Neural progenitor cell (in vitro differentiated cells): ENCODE measurements around the gene ZNF366. TPM values are rescaled to one million over a fixed set of nuclear protein-coding genes. Genes with fewer than 3 reads are reported as not detected.
A peak's percentile ranks its signal among the peaks of the same experiment; 100 is the strongest.

Experiments
- DNase-seq: peaks from one replicate; pipeline ENCODE4 v3.0.0-alpha.2; 2016; ENCODE audit warnings: low spot score
- H2AFZ ChIP-seq: fragments of 200-600 bp; sonication (generic); replicated peaks from 2 replicates; pipeline ENCODE4 v1.6.1; 2016; ENCODE audit warnings: antibody characterized with exemption
- H3F3A ChIP-seq: fragments of 200-600 bp; sonication (generic); 2 replicates; pipeline ENCODE4 v1.6.1; 2016; ENCODE audit warnings: antibody characterized with exemption, low read depth
- H3K27ac ChIP-seq: fragments of 200-600 bp; sonication (generic); 2 replicates; pipeline ENCODE4 v1.5.1; 2016; ENCODE audit warnings: mild to moderate bottlenecking
- H3K27me3 ChIP-seq: fragments of 200-600 bp; sonication (generic); 2 replicates; pipeline ENCODE4 v1.6.1; 2016; ENCODE audit warnings: mild to moderate bottlenecking, moderate library complexity
- H3K36me3 ChIP-seq: fragments of 200-600 bp; sonication (generic); 2 replicates; pipeline ENCODE4 v1.5.1; 2016
- H3K4me1 ChIP-seq: fragments of 200-600 bp; sonication (generic); 2 replicates; pipeline ENCODE4 v1.6.1; 2016; ENCODE audit warnings: mixed run types
- H3K4me2 ChIP-seq: fragments of 200-600 bp; sonication (generic); 2 replicates; pipeline ENCODE4 v1.6.1; 2016
- H3K4me3 ChIP-seq: fragments of 200-600 bp; sonication (generic); 2 replicates; pipeline ENCODE4 v1.5.1; 2016
- H3K79me2 ChIP-seq: fragments of 200-600 bp; sonication (generic); 2 replicates; pipeline ENCODE4 v1.6.1; 2016; ENCODE audit warnings: low read depth
- H3K9ac ChIP-seq: fragments of 200-600 bp; sonication (generic); 2 replicates; pipeline ENCODE4 v1.6.1; 2016
- H3K9me3 ChIP-seq: fragments of 200-600 bp; sonication (generic); 2 replicates; pipeline ENCODE4 v1.5.1; 2016; ENCODE audit warnings: low read depth
- H4K20me1 ChIP-seq: fragments of 200-600 bp; sonication (generic); 2 replicates; pipeline ENCODE4 v1.6.1; 2016; ENCODE audit warnings: low read depth
- H3K27ac Mint-ChIP-seq: 3 replicates; pipeline ENCODE4 v1.8.0; 2021; ENCODE audit warnings: mixed read lengths
- H3K27me3 Mint-ChIP-seq: 2 replicates; pipeline ENCODE4 v1.8.0; 2022; ENCODE audit warnings: low read depth, mild to moderate bottlenecking, inconsistent platforms, moderate library complexity, mixed read lengths; ENCODE audit not compliant: insufficient read depth
- H3K36me3 Mint-ChIP-seq: 3 replicates; pipeline ENCODE4 v1.8.0; 2021; ENCODE audit warnings: mixed read lengths
- H3K4me1 Mint-ChIP-seq: 3 replicates; pipeline ENCODE4 v1.8.0; 2021; ENCODE audit warnings: mixed read lengths
- H3K4me3 Mint-ChIP-seq: 3 replicates; pipeline ENCODE4 v1.8.0; 2021; ENCODE audit warnings: mild to moderate bottlenecking, moderate library complexity, mixed read lengths
- H3K9me3 Mint-ChIP-seq: 3 replicates; pipeline ENCODE4 v1.8.0; 2020; ENCODE audit warnings: mixed read lengths
- CTCF ChIP-seq: fragments of 200-600 bp; sonication (generic); IDR thresholded peaks from 2 replicates; pipeline ENCODE4 v1.5.1; 2017; ENCODE audit warnings: antibody characterized with exemption, mild to moderate bottlenecking
- EZH2 ChIP-seq: fragments of 200-600 bp; sonication (generic); IDR thresholded peaks from 2 replicates; pipeline ENCODE4 v1.6.1; 2017; ENCODE audit warnings: antibody characterized with exemption, mild to moderate bottlenecking, moderate library complexity
- EZH2phosphoT487 ChIP-seq: fragments of 200-600 bp; sonication (generic); IDR thresholded peaks from 2 replicates; pipeline ENCODE4 v1.6.1; 2017; ENCODE audit warnings: antibody characterized with exemption
- total RNA-seq: library from RNA; depleted of rRNA; stranded (reverse); fragments of >200 nt; gene quantifications from 2 replicates; pipeline ENCODE4 v1.2.3, GENCODE V29; 2015; ENCODE audit warnings: low replicate concordance

Gene ZNF366
- total RNA-seq, 1 donor from 2014 or later: not detected

- Histone ChIP-seq H3K27me3 (no peaks in the 10 kb centered on the region), H3K27ac (no peak overlapping the region), H3K4me3 (no peak overlapping the region), H3K9ac (no peak overlapping the region), H3K4me1 (peaks cover 7% of the 10 kb centered on the region), H3K4me2 (no peak overlapping the region), H3K36me3 (no peaks in the 10 kb centered on the region), H3K79me2 (no peaks in the 10 kb centered on the region), H2AFZ (no peak overlapping the region), H3K9me3 (no peaks in the 10 kb centered on the region), H4K20me1 (no peaks in the 10 kb centered on the region), H3F3A (no peaks in the 10 kb centered on the region)
- Mint-ChIP-seq H3K4me3 (no peak overlapping the region), H3K4me1 (peaks cover 45% of the 10 kb centered on the region), H3K9me3 (peaks cover 5% of the 10 kb centered on the region), H3K27ac (peak overlapping the region; percentile 16), H3K27me3 (peaks cover 2% of the 10 kb centered on the region), H3K36me3 (peaks cover 2% of the 10 kb centered on the region)
- no peak for TF ChIP-seq CTCF
- no peak for TF ChIP-seq EZH2phosphoT487
- TF ChIP-seq EZH2: no peak
- DNase-seq: no peak
These were observed 61.2 kb downstream of the ZNF366 start for GRCh38 chr5:72445969-72446368.

- no peak for TF ChIP-seq EZH2
- TF ChIP-seq EZH2phosphoT487: no peak
- TF ChIP-seq CTCF: no peak
- Mint-ChIP-seq H3K27me3 (no peaks in the 10 kb centered on the region), H3K4me3 (no peak overlapping the region), H3K9me3 (no peaks in the 10 kb centered on the region), H3K4me1 (peaks cover 31% of the 10 kb centered on the region), H3K36me3 (no peaks in the 10 kb centered on the region), H3K27ac (peak overlapping the region; percentile 78)
- no peak for DNase-seq
- H3K4me3 ChIP-seq: no peak overlapping the region
- H3K36me3 ChIP-seq: no peaks in the 10 kb centered on the region
- no peaks in the 10 kb centered on the region for H3F3A ChIP-seq
- H2AFZ ChIP-seq: no peak overlapping the region
- H3K9me3 ChIP-seq: no peaks in the 10 kb centered on the region
- H3K27ac ChIP-seq: no peak overlapping the region
- no peaks in the 10 kb centered on the region for H3K27me3 ChIP-seq
- H3K4me2 ChIP-seq: no peak overlapping the region
- H3K4me1 ChIP-seq: peaks cover 7% of the 10 kb centered on the region
- no peak overlapping the region for H3K9ac ChIP-seq
- no peaks in the 10 kb centered on the region for H3K79me2 ChIP-seq
- H4K20me1 ChIP-seq: no peaks in the 10 kb centered on the region
These were observed 63.3 kb downstream of the ZNF366 start for GRCh38 chr5:72443883-72444282.

- Histone ChIP-seq H3K79me2 (no peaks in the 10 kb centered on the region), H3K27me3 (no peaks in the 10 kb centered on the region), H3K9ac (no peak overlapping the region), H3F3A (no peaks in the 10 kb centered on the region), H3K4me1 (peaks cover 7% of the 10 kb centered on the region), H4K20me1 (no peaks in the 10 kb centered on the region), H3K4me3 (no peak overlapping the region), H2AFZ (no peak overlapping the region), H3K4me2 (no peak overlapping the region), H3K9me3 (no peaks in the 10 kb centered on the region), H3K36me3 (no peaks in the 10 kb centered on the region), H3K27ac (no peak overlapping the region)
- Mint-ChIP-seq H3K9me3 (no peaks in the 10 kb centered on the region), H3K36me3 (no peaks in the 10 kb centered on the region), H3K4me3 (no peak overlapping the region), H3K4me1 (peaks cover 31% of the 10 kb centered on the region), H3K27ac (no peak overlapping the region), H3K27me3 (no peaks in the 10 kb centered on the region)
- TF ChIP-seq EZH2phosphoT487 (no peak), CTCF (no peak), EZH2 (no peak)
- no peak for DNase-seq
These were observed 65.2 kb downstream of the ZNF366 start for GRCh38 chr5:72441862-72442540.
